Activated T-helper 17 cell treated with anti-CD3 and anti-CD28 coated beads, Interleukin-2, amount 50 U/mL, for 72 hours (primary cell): Measurements from ENCODE around the gene ITPR2. TPM values are rescaled to one million over a fixed set of nuclear protein-coding genes. Genes with fewer than 3 reads are reported as not detected.
A peak's percentile ranks its signal among the peaks of the same experiment; 100 is the strongest.

Experiments used
- ATAC-seq: fragments of 150-1000 bp; cut with Tn5 transposase; replicated peaks from 2 replicates; pipeline ENCODE4 v1.10.0; 2021; ENCODE audit warnings: mild to moderate bottlenecking, moderate library complexity
- H3K27ac Mint-ChIP-seq: one replicate; pipeline ENCODE4 v1.8.0; 2022; ENCODE audit warnings: mixed read lengths
- H3K27me3 Mint-ChIP-seq: one replicate; pipeline ENCODE4 v1.8.0; 2022; ENCODE audit warnings: mixed read lengths
- H3K36me3 Mint-ChIP-seq: one replicate; pipeline ENCODE4 v1.8.0; 2022; ENCODE audit warnings: low read depth, mild to moderate bottlenecking, mixed read lengths
- H3K4me1 Mint-ChIP-seq: one replicate; pipeline ENCODE4 v1.8.0; 2022; ENCODE audit warnings: mixed read lengths
- H3K4me3 Mint-ChIP-seq: one replicate; pipeline ENCODE4 v1.8.0; 2022; ENCODE audit warnings: mild to moderate bottlenecking, mixed read lengths
- H3K9me3 Mint-ChIP-seq: one replicate; pipeline ENCODE4 v1.8.0; 2022; ENCODE audit warnings: mixed read lengths
- total RNA-seq, 2 donors: library from RNA; stranded (reverse); gene quantifications; one replicate each; pipeline ENCODE4 v1.2.3, GENCODE V29; 2022

Gene ITPR2
- total RNA-seq, 2 donors from 2014 or later, result 37.1 to 48.2 TPM

GRCh38 chr12:26818636-26819035 lies 14.4 kb downstream of the ITPR2 start:
- Mint-ChIP-seq H3K36me3 (peaks cover 21% of the 10 kb centered on the region), H3K4me1 (peaks cover 20% of the 10 kb centered on the region), H3K9me3 (no peaks in the 10 kb centered on the region), H3K27me3 (no peaks in the 10 kb centered on the region), H3K27ac (no peak overlapping the region), H3K4me3 (no peak overlapping the region)
- ATAC-seq, result no peak

- ATAC-seq, result no peak
- Mint-ChIP-seq H3K36me3 (peaks cover 25% of the 10 kb centered on the region), H3K27ac (no peak overlapping the region), H3K4me3 (no peak overlapping the region), H3K9me3 (no peaks in the 10 kb centered on the region), H3K27me3 (no peaks in the 10 kb centered on the region), H3K4me1 (peaks cover 15% of the 10 kb centered on the region)
Measured at GRCh38 chr12:26818201-26818600, 14.8 kb downstream of the ITPR2 start.

GRCh38 chr12:26817183-26817591 lies 15.8 kb downstream of the ITPR2 start:
- Mint-ChIP-seq H3K27ac (peak overlapping the region; percentile 23), H3K4me3 (no peak overlapping the region), H3K4me1 (peaks cover 13% of the 10 kb centered on the region), H3K9me3 (no peaks in the 10 kb centered on the region), H3K27me3 (no peaks in the 10 kb centered on the region), H3K36me3 (peaks cover 25% of the 10 kb centered on the region)
- ATAC-seq, result peak; percentile 28

GRCh38 chr12:26813812-26814211 lies 19.2 kb downstream of the ITPR2 start:
- H3K4me1 Mint-ChIP-seq, result peaks cover 17% of the 10 kb centered on the region
- no peak overlapping the region for H3K4me3 Mint-ChIP-seq
- no peak for ATAC-seq
- no peak overlapping the region for H3K27ac Mint-ChIP-seq
- H3K9me3 Mint-ChIP-seq, result no peaks in the 10 kb centered on the region
- H3K27me3 Mint-ChIP-seq, result no peaks in the 10 kb centered on the region
- peaks cover 24% of the 10 kb centered on the region for H3K36me3 Mint-ChIP-seq

- H3K27ac Mint-ChIP-seq, result no peak overlapping the region
- no peaks in the 10 kb centered on the region for H3K27me3 Mint-ChIP-seq
Measured at GRCh38 chr12:26810330-26810729, 22.7 kb downstream of the ITPR2 start.

GRCh38 chr12:26809611-26810285 lies 23.2 kb downstream of the ITPR2 start:
- Mint-ChIP-seq H3K27ac (peak overlapping the region; percentile 59), H3K4me1 (peaks cover 23% of the 10 kb centered on the region), H3K9me3 (no peaks in the 10 kb centered on the region), H3K36me3 (peaks cover 8% of the 10 kb centered on the region), H3K4me3 (no peak overlapping the region), H3K27me3 (no peaks in the 10 kb centered on the region)
- no peak for ATAC-seq

More at GRCh38 chr12:26810330-26810729, 22.7 kb downstream of the ITPR2 start:
- H3K36me3 Mint-ChIP-seq, result peaks cover 8% of the 10 kb centered on the region
- peaks cover 23% of the 10 kb centered on the region for H3K4me1 Mint-ChIP-seq
- no peak overlapping the region for H3K4me3 Mint-ChIP-seq
- ATAC-seq, result no peak
- H3K9me3 Mint-ChIP-seq, result no peaks in the 10 kb centered on the region

- peaks cover 23% of the 10 kb centered on the region for H3K4me1 Mint-ChIP-seq
- H3K27ac Mint-ChIP-seq, result peak overlapping the region; percentile 59
- H3K27me3 Mint-ChIP-seq, result no peaks in the 10 kb centered on the region
- ATAC-seq, result peak; percentile 90
- peaks cover 6% of the 10 kb centered on the region for H3K36me3 Mint-ChIP-seq
- H3K9me3 Mint-ChIP-seq, result no peaks in the 10 kb centered on the region
- H3K4me3 Mint-ChIP-seq, result peak overlapping the region; percentile 36
Measured at GRCh38 chr12:26808766-26809476, 24.1 kb downstream of the ITPR2 start.

- H3K27ac Mint-ChIP-seq, result no peak overlapping the region
- no peak for ATAC-seq
- no peaks in the 10 kb centered on the region for H3K36me3 Mint-ChIP-seq
- H3K4me1 Mint-ChIP-seq, result peaks cover 23% of the 10 kb centered on the region
- no peak overlapping the region for H3K4me3 Mint-ChIP-seq
- H3K27me3 Mint-ChIP-seq, result no peaks in the 10 kb centered on the region
- H3K9me3 Mint-ChIP-seq, result no peaks in the 10 kb centered on the region
Measured at GRCh38 chr12:26807292-26807691, 25.7 kb downstream of the ITPR2 start.

- ATAC-seq, result no peak
- H3K27me3 Mint-ChIP-seq, result no peaks in the 10 kb centered on the region
- no peak overlapping the region for H3K4me3 Mint-ChIP-seq
- peaks cover 23% of the 10 kb centered on the region for H3K4me1 Mint-ChIP-seq
- no peaks in the 10 kb centered on the region for H3K9me3 Mint-ChIP-seq
- no peak overlapping the region for H3K27ac Mint-ChIP-seq
- H3K36me3 Mint-ChIP-seq, result no peaks in the 10 kb centered on the region
Measured at GRCh38 chr12:26806556-26806955, 26.4 kb downstream of the ITPR2 start.

GRCh38 chr12:26805401-26805971 lies 27.5 kb downstream of the ITPR2 start:
- Mint-ChIP-seq H3K4me3 (no peak overlapping the region), H3K9me3 (no peaks in the 10 kb centered on the region), H3K27ac (no peak overlapping the region), H3K4me1 (peaks cover 23% of the 10 kb centered on the region), H3K36me3 (no peaks in the 10 kb centered on the region), H3K27me3 (no peaks in the 10 kb centered on the region)
- ATAC-seq, result no peak

GRCh38 chr12:26803552-26803951 lies 29.4 kb downstream of the ITPR2 start:
- ATAC-seq, result no peak
- Mint-ChIP-seq H3K27ac (no peak overlapping the region), H3K4me1 (peaks cover 11% of the 10 kb centered on the region), H3K4me3 (no peak overlapping the region), H3K36me3 (no peaks in the 10 kb centered on the region), H3K27me3 (no peaks in the 10 kb centered on the region), H3K9me3 (no peaks in the 10 kb centered on the region)

GRCh38 chr12:26801486-26801885 lies 31.5 kb downstream of the ITPR2 start:
- H3K27ac Mint-ChIP-seq, result no peak overlapping the region
- ATAC-seq, result no peak
- no peaks in the 10 kb centered on the region for H3K27me3 Mint-ChIP-seq
- H3K4me1 Mint-ChIP-seq, result no peaks in the 10 kb centered on the region
- H3K36me3 Mint-ChIP-seq, result no peaks in the 10 kb centered on the region
- H3K4me3 Mint-ChIP-seq, result no peak overlapping the region
- H3K9me3 Mint-ChIP-seq, result no peaks in the 10 kb centered on the region

GRCh38 chr12:26800858-26801257 lies 32.1 kb downstream of the ITPR2 start:
- Mint-ChIP-seq H3K36me3 (no peaks in the 10 kb centered on the region), H3K9me3 (no peaks in the 10 kb centered on the region), H3K4me1 (no peaks in the 10 kb centered on the region), H3K27me3 (no peaks in the 10 kb centered on the region), H3K27ac (no peak overlapping the region), H3K4me3 (no peak overlapping the region)
- ATAC-seq, result peak; percentile 60

- no peaks in the 10 kb centered on the region for H3K9me3 Mint-ChIP-seq
- H3K36me3 Mint-ChIP-seq, result no peaks in the 10 kb centered on the region
- H3K27ac Mint-ChIP-seq, result no peak overlapping the region
- H3K4me3 Mint-ChIP-seq, result no peak overlapping the region
- H3K27me3 Mint-ChIP-seq, result no peaks in the 10 kb centered on the region
- H3K4me1 Mint-ChIP-seq, result no peaks in the 10 kb centered on the region
- ATAC-seq, result no peak
Measured at GRCh38 chr12:26800347-26800746, 32.6 kb downstream of the ITPR2 start.

GRCh38 chr12:26799741-26800140 lies 33.3 kb downstream of the ITPR2 start:
- H3K27ac Mint-ChIP-seq, result no peak overlapping the region

More at GRCh38 chr12:26799741-26800140, 33.3 kb downstream of the ITPR2 start:
- H3K4me3 Mint-ChIP-seq, result no peak overlapping the region
- no peaks in the 10 kb centered on the region for H3K9me3 Mint-ChIP-seq
- no peaks in the 10 kb centered on the region for H3K36me3 Mint-ChIP-seq
- no peaks in the 10 kb centered on the region for H3K27me3 Mint-ChIP-seq
- peak; percentile 52 for ATAC-seq
- no peaks in the 10 kb centered on the region for H3K4me1 Mint-ChIP-seq
